A172 (cell line): Measurements from ENCODE around the gene RAET1E. TPM values are rescaled to one million over a fixed set of nuclear protein-coding genes. Genes with fewer than 3 reads are reported as not detected.
"Not testable (repeated sequence)": the region's sequence is repeated elsewhere in the genome, so short reads cannot be mapped to it uniquely, and the experiment has no call there.

ENCODE experiments used
- DNase-seq: peaks from one replicate; pipeline ENCODE4 v3.0.0-alpha.2; 2015; ENCODE audit warnings: low spot score
- total RNA-seq: library from RNA; depleted of rRNA; stranded (reverse); fragments of >200 nt; shearing (Covaris generic); gene quantifications from 2 replicates; pipeline ENCODE4 v1.2.3, GENCODE V29; 2014; rRNA removed

Gene RAET1E, protein sequence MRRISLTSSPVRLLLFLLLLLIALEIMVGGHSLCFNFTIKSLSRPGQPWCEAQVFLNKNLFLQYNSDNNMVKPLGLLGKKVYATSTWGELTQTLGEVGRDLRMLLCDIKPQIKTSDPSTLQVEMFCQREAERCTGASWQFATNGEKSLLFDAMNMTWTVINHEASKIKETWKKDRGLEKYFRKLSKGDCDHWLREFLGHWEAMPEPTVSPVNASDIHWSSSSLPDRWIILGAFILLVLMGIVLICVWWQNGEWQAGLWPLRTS
- total RNA-seq: 0.22 and 1.0 TPM in 2 replicates

- no peak for DNase-seq
These were observed at the start of gene RAET1E for GRCh38 chr6:149897855-149898744. Gene RAET1E (minus strand): TSS chr6:149898113. CDS start chr6:149890901, 7,212 bp downstream.

DNA sequence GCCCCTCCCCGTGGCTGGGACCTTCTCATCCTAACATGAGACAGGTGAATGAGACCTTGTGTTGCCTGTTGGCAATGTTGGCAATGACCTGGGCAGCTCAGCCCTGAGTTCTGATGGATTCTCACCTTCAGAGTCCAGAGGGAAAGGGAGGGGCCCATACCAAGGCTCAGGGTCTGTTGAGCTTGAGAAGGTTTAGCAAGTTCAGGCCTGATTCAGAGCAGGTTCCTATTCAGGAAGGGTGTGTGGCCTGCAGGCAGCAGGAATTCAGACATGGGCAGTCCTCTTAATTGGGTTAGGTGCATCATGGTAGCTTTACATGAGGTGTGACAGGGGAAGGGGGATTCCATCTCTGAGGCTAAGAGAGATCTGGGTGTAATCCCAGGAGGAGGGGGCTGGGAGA, 49.6 kb upstream of the RAET1E start:
- DNase-seq: not testable (repeated sequence)

GRCh38 chr6:149946631-149947030, 48.7 kb upstream of the RAET1E start:
- DNase-seq: not testable (repeated sequence)

DNA sequence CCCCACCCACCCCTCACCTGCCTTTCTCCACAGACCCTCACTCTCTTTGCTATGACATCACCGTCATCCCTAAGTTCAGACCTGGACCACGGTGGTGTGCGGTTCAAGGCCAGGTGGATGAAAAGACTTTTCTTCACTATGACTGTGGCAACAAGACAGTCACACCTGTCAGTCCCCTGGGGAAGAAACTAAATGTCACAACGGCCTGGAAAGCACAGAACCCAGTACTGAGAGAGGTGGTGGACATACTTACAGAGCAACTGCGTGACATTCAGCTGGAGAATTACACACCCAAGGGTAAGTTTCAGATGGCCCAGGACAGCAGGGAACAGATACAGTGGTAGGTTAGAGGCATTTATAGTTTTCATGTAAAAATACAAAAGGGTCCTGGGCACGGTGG, 47.4 kb upstream of the RAET1E start:
- not testable (repeated sequence) for DNase-seq

DNA sequence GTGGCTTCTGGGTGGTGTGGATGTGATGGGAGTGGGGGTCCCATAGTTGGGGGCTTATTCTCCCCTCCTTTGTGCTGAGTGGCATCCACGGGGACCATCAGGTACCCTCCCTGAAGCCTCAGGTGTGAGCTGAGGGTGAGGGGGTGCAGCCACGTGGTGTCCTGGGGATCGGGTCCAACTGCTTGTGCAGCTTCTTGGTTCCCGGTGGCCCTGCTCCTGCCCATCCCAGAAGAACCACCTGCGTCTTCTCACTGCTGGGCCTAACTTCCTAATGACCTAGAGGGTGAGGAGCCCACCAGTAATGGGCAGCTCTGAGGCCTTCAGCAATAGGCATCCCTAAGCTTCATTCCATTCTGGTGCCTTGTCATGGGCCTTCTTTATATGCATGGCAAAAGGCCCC, 45.4 kb upstream of the RAET1E start:
- DNase-seq: not testable (repeated sequence)

DNA sequence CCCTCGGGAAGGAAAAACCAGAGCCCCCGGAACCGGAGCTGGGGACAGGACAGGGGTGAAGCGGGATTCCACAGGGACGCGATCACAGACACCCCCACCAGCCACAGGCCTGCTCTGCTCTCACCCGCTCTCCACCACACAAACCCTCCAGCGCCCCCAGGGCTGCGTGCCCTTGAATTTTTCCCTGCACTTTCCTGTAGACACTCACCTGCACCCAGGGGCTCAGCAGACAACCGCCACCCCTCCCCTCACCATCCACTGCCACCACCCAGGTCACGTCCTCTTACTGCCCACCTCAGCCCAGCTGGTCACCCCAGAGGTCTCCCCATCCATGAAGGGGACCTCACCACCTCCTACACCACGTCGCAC, 44.5 kb upstream of the RAET1E start:
- DNase-seq: no peak

DNA sequence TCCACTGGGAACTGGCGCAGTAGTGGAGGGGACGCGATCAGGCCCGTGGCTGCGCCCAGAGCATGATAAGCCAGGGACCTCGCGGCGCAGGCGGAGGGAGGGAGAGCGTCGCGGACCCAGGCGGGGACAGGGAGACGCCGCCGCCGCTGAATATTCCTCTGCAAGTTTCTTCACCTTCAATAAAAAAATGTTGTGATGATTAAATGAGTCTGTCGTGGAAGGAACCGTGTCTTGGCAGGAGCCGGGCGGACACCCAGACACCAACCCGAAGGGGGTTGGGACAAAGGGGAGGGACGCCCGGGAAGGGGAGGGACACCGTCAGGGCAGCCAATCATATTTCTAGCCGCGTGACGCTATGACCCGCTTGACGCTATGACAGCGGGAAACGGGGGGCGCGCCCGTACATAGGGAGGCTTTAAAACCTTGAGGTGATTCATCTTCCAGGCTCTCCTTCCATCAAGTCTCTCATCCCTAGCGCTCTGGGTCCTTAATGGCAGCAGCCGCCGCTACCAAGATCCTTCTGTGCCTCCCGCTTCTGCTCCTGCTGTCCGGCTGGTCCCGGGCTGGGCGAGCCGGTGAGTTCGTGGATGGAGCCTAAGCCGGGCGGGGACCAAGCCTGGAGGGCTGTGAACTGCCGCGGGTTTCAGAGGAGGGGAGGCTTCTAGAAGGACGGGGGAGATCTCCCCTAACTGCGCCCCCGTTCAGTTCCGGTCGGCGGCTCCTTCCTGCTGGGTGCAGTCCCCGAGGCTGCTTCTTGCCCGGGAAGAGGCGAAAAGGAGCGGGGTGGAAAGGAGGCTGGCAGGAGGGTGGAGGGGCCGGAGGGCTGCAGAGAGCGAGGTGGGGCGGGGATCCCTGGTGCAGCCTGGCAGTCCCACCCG, 43.9 kb upstream of the RAET1E start, which contains the start of gene ULBP2:
Gene ULBP2 (plus strand): TSS at position 432 of the 878 bp plus-strand sequence. CDS start 59 bp downstream, at position 491.
- peak; percentile 89 for DNase-seq

DNA sequence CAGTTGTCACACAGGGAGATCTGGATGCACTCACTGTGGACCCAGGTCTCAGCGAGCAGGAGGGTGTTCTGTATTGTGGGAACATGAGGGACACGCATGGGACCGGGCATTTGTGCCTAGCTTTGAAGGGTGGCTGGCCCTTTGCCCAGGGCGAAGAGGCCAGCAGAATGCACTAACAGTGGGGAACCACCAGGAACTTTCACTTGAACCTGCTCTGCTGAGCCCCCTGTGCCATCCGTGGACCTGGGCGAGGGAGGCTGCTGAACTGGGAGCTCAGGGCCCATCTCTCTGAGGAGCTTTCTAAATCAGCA, 42.7 kb upstream of the RAET1E start:
- no peak for DNase-seq

DNA sequence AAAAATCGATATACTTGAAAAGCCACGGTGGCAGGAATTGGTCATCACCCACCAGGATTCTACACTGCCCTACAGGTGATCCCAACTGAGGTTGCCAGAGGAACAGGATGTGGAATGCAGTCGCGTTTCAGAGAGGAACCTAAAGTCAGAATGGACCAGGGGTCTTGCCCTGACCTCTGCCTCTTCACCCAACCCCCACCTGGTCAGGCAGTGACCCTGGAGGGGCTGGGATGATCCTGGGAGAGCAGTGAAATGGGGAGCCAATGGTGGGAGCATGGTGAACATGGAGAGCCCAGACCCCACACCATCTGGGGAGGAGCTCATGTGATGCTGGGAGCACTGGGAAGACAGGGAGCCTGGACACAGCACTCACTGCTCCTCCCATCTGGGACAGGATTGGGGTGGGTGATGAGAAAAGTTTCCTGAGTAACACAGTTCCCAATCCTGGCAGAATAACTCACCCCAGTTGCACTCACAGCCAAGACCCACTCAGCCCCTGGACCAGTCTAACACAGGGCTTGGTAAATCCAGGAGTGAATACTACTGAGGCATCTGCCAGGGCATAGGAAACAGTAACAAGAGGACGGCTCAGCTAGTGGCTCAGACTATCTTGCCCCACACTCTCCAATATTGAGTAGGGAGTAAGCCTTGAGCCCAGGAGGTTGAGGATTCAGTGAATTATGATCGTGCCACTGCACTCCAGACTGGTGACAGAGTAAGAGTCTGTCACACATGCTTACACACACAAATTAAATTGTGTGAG, 42.2 kb upstream of the RAET1E start:
- DNase-seq: no peak

DNA sequence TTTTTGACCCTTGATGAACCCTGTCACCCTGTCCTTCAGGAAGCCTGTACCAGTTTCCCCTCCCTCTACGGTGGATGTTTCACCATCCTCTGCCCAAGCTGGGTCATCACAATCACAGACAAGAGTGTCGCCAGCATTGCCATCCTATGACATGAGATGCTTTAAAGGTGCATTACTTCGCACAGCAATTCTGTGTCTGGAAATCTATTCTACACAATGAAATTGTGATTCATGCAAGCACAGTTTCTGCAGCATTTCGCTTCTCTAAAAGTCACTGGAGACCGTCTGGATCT, 41.4 kb upstream of the RAET1E start:
- DNase-seq: no peak

- DNase-seq: no peak
These were observed 40.9 kb upstream of the RAET1E start for GRCh38 chr6:149938571-149939355.

DNA sequence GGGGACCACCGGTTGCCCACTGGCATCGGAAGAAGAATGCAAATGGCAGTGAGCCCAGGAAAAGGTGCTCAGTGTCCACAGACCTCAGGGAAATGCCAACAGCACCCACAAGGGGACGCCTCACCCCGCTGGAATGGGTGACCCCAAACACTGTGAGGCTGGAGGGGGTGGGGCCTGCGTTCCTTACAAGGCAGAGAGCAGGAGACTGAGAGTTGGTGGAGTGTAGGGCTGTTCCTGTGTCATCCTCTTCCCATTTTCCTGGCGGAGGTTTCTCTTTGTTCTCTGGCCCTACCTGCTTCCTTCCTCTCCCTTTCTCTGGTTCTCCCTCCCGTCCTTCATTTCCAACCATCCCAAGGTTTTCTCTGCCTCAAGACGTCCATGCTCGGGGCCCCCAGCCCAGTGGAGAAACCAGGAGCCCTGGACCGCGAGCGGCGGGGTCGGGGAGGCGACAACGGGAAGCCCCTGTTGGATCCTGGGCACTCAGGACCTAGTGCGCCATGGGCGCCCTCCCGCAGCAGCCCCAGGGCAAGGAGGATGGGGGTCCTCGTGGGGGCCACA, 40.2 kb upstream of the RAET1E start:
- DNase-seq: not testable (repeated sequence)

GRCh38 chr6:149936743-149937142, 38.8 kb upstream of the RAET1E start:
- DNase-seq: no peak

DNA sequence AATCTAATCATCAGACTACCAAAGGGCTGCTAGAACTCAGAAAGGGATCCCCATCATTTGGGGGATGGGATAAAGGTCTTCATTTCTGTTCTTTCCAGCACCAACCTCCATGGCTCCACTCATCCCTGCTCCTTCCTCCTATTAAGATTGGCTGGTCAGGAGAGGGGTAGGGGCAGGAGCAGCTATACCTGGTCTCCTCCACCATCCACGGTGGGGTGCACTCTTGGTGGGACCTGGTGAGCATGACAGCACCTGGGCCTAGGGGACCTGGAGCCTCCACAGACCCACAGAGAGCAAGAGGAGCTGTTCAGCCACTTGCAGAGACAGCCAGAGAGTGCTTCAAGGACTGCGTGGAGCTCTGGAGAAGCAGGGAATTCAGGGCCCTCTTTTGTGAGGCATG, 37.8 kb upstream of the RAET1E start:
- no peak for DNase-seq

DNA sequence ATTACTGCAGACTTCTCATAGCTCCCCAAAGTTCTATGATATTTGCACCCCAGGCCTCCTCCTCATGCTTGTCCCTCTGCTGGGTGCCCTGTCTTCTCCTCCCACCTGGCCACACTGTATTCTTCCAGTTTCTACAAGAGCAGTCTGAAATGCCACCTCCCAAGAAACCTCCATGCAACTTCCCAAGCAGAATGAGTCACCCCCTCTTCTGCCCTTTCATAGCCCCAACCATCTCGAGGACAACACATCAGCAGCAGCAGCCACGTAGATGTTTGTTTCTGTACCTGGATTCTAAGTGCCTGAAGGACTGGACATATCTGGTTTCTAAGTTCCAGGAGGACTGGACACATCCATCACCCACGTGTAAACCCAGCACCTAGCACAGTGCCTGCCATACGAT, 37.3 kb upstream of the RAET1E start:
- DNase-seq: no peak

GRCh38 chr6:149934249-149935156, 36.6 kb upstream of the RAET1E start:
- DNase-seq: peak; percentile 59

DNA sequence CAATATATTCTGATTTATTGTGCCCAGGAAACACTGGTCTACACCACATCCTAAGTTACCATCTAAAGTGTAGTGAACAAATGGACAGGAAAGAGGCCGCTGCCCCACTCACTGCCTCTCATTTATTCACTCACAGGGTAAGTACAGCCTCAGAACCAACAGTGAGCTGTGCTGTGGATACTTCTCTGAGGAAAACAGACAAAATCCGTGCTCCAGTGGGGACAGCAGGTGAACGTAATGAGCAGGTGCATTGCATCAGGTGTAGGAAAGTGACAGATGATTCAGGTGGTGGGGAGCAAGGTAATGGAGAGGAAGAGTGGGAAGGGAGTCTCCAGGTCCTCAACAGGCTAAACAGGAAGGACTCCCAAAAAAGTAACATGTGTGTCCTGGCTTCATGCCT, 35.5 kb upstream of the RAET1E start:
- no peak for DNase-seq

DNA sequence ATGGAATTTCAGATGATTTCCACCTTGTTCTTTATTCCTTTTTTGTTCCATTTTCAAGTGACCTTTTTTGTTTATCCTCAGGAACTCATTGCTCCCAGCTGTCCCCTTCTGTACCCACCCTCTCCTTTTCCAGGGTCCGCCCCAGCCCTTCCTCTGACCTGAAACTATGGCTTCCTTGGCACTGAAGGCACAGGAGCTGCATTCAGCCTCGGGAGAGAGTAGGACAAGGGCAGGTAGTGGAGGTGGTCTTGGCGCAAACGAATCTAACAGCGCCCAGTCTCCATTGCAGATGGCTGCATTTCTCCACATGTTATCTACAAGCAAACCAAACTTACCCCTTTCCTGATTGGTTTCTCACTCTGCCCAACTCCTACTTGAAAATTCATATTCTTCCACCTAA, 35.1 kb upstream of the RAET1E start:
- DNase-seq: no peak

DNA sequence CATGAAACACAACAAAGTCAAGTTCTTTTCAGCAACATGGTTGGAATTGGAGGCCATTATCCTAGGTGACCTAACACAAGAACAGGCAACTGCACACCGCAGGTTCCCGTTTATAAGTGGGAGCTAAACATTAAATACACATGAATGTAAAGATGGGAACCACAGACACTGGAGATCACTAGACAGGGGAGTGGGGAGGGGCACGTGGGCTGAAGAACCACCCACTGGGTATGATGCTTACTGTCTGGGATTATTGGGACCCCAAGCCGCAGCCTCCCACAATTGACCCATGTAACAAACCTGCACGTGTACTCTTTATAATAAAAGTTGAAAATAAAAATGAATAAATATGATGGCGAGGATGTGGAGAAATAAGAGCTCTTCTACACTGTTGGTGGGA, 33.6 kb upstream of the RAET1E start:
- DNase-seq: no peak
